Natural killer cell treated with Interleukin-12 subunit alpha and Interleukin-12 subunit beta and Interleukin-15 and Interleukin-18, amount 100 ng/mL, for 72 hours (primary cell): ENCODE results near the gene SRC. TPM values are rescaled to one million over a fixed set of nuclear protein-coding genes. Genes with fewer than 3 reads are reported as not detected.

Experiments
- ATAC-seq, 2 donors: fragments of 150-1000 bp; cut with Tn5 transposase in 1 of 2; sonication (Bioruptor Pico), chemical (Tn5 transposase) in 1 of 2; 2 replicates each; pipeline ENCODE4 v1.10.0; 2021
- DNase-seq: peaks from one replicate; pipeline ENCODE4 v3.0.0; 2022; ENCODE audit warnings: low spot score
- H3K27ac Mint-ChIP-seq, 2 donors: 1 replicate in 1 of 2; 2 replicates in 1 of 2; pipeline ENCODE4 v1.8.0; 2022; ENCODE audit warnings: mixed read lengths in 2 of 2, mild to moderate bottlenecking in 1 of 2, moderate library complexity in 1 of 2
- H3K27me3 Mint-ChIP-seq, 2 donors: 1 replicate in 1 of 2; 2 replicates in 1 of 2; pipeline ENCODE4 v1.8.0; 2022; ENCODE audit warnings: mixed read lengths in 2 of 2
- H3K36me3 Mint-ChIP-seq: one replicate; pipeline ENCODE4 v1.8.0; 2022; ENCODE audit warnings: mixed read lengths
- H3K4me1 Mint-ChIP-seq, 2 donors: 1 replicate in 1 of 2; 2 replicates in 1 of 2; pipeline ENCODE4 v1.8.0; 2022; ENCODE audit warnings: low read depth in 2 of 2, mixed read lengths in 2 of 2, mild to moderate bottlenecking in 1 of 2
- H3K4me3 Mint-ChIP-seq: one replicate; pipeline ENCODE4 v1.8.0; 2022; ENCODE audit warnings: mixed read lengths
- H3K9me3 Mint-ChIP-seq: 2 replicates; pipeline ENCODE4 v1.8.0; 2022; ENCODE audit warnings: mixed read lengths
- total RNA-seq, 2 donors: library from RNA; stranded (reverse); gene quantifications; one replicate each; pipeline ENCODE4 v1.2.3, GENCODE V29; 2022

SRC gene
- 1 to 10 TPM; 6.8 to 8.6 TPM for total RNA-seq

DNA sequence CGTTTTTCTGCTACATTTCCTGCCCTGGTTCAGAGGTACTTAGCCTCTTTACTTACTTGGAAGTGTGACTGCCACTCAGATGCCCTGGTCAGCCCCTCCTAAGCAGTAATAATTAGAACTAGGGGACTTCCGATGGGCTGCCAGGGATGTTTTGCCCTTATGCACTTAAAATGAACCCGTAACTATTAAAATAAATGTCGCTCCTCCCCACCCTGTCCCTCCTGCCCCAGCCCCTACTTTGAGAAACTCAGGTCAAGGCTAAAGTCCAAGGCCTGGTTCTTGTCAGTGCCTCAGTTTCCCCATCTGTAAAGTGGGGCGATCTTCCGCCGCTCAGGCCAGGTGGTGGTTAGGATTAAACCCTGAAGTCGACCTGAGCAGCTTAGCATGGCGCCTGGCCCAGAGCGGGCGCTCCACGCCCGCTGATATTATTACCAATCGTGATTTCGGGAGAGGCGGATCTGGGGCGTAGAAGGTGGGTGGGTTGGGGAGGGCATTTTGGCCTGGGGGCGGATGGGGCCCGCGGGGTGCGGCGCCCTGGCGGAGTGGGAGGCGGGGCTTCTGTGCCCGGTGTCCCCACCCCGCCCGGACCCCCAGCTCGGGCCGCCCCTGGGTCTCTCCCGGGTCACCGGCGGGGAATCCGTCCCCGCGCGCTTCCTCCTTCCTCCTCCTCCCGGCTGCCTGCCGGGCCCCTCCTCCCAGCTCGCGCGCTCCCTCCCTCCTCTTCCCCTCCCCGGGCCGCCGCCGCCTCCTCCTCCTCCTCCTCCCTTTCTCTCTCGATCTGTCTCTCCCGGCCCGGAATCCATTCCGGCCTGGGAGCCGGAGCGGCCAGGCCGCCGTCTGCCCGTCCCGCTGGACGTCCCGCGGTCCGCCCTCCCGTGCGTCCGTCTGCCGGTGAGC lies at the start of gene SRC:
SRC (plus strand) TSS at position 802 of the 897 bp plus-strand sequence. CDS start 38,014 bp downstream, outside the sequence.
- H3K36me3 Mint-ChIP-seq, result no peaks in the 10 kb centered on the region
- peak; percentile 79 for DNase-seq
- ATAC-seq, result peak; percentile 61 to 81
- peaks cover 4 to 28% of the 10 kb centered on the region in 2 donors for H3K4me1 Mint-ChIP-seq
- H3K27me3 Mint-ChIP-seq, result no peaks in the 10 kb centered on the region
- H3K9me3 Mint-ChIP-seq, result no peaks in the 10 kb centered on the region
- peak within 1 kb of the TSS; percentile 55 for H3K4me3 Mint-ChIP-seq
- H3K27ac Mint-ChIP-seq, result peak within 1 kb of the TSS in 1 of 2 donors; percentile 63

GRCh38 chr20:37296371-37296770 lies 49.6 kb upstream of the SRC start:
- peaks cover 28% of the 10 kb centered on the region for H3K36me3 Mint-ChIP-seq
- DNase-seq, result no peak

GRCh38 chr20:37297066-37297736 lies 48.7 kb upstream of the SRC start:
- H3K4me3 Mint-ChIP-seq, result no peak overlapping the region
- H3K27ac Mint-ChIP-seq, result peak overlapping the region in 1 of 2 donors; percentile 22
- H3K36me3 Mint-ChIP-seq, result peaks cover 29% of the 10 kb centered on the region
- DNase-seq (no peak), ATAC-seq (no peak)
- H3K27me3 Mint-ChIP-seq, result no peaks in the 10 kb centered on the region
- peaks cover 2% of the 10 kb centered on the region for H3K9me3 Mint-ChIP-seq
- H3K4me1 Mint-ChIP-seq, result peaks cover 40 to 42% of the 10 kb centered on the region in 2 donors

More at GRCh38 chr20:37296371-37296770, 49.6 kb upstream of the SRC start:
- ATAC-seq, result no peak
- Mint-ChIP-seq H3K27me3 (no peaks in the 10 kb centered on the region), H3K27ac (peak overlapping the region in 1 of 2 donors; percentile 22), H3K4me1 (peaks cover 44 to 47% of the 10 kb centered on the region in 2 donors), H3K4me3 (no peak overlapping the region), H3K9me3 (peaks cover 2% of the 10 kb centered on the region)

GRCh38 chr20:37298190-37298939 lies 47.6 kb upstream of the SRC start:
- H3K27me3 Mint-ChIP-seq, result no peaks in the 10 kb centered on the region
- H3K36me3 Mint-ChIP-seq, result peaks cover 21% of the 10 kb centered on the region
- H3K4me1 Mint-ChIP-seq, result peaks cover 35% of the 10 kb centered on the region in 2 donors
- H3K4me3 Mint-ChIP-seq, result peak overlapping the region; percentile 27
- no peak for DNase-seq
- peak; percentile 65 to 80 for ATAC-seq
- peaks cover 2% of the 10 kb centered on the region for H3K9me3 Mint-ChIP-seq
- peak overlapping the region; percentile 28 to 78 for H3K27ac Mint-ChIP-seq

- ATAC-seq (no peak), DNase-seq (no peak)
- no peak overlapping the region for H3K4me3 Mint-ChIP-seq
- H3K27me3 Mint-ChIP-seq, result no peaks in the 10 kb centered on the region
- no peaks in the 10 kb centered on the region for H3K9me3 Mint-ChIP-seq
- peaks cover 27 to 29% of the 10 kb centered on the region in 2 donors for H3K4me1 Mint-ChIP-seq
- H3K36me3 Mint-ChIP-seq, result peaks cover 13% of the 10 kb centered on the region
- H3K27ac Mint-ChIP-seq, result peak overlapping the region in 1 of 2 donors; percentile 73
These were observed 46.0 kb upstream of the SRC start for GRCh38 chr20:37299718-37300528.

DNA sequence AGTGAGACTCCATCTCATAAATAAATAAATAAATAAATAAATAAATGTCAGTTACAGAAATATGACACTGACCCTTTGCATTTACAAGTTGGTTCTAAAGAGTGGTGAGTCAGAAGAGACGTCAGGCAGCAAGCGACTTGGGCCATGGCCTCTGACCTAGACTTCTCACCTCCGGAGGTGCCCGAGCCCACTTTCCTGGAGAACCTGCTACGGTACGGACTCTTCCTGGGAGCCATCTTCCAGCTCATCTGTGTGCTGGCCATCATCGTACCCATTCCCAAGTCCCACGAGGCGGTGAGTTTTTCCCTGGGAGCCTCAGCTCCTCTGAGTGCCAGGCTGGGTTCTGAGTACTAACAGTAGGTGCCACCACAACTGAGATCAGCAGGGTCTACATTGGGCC lies 44.8 kb upstream of the SRC start:
- no peak overlapping the region for H3K4me3 Mint-ChIP-seq
- peaks cover 13% of the 10 kb centered on the region for H3K36me3 Mint-ChIP-seq
- no peak for ATAC-seq
- DNase-seq, result no peak
- peaks cover 22 to 25% of the 10 kb centered on the region in 2 donors for H3K4me1 Mint-ChIP-seq
- no peak overlapping the region for H3K27ac Mint-ChIP-seq
- H3K9me3 Mint-ChIP-seq, result no peaks in the 10 kb centered on the region
- no peaks in the 10 kb centered on the region for H3K27me3 Mint-ChIP-seq

DNA sequence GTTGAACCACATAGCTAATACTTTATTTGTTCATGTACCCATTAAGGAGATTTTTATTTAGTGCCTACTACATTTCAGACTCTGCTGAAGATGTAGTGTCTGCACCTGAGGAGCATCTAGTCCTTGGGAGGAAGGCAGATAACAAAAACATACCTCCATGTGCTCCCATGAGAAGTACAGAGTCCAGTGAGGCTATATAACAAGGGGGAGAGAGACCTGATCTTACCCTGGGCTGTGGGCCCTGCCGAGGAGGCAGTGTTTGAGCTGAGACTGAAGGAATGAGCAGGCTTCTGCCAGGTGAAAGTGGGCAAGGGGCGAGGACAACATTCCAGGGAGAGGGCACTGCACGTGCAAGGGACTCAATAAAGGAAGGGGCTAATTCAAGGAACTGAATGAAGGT lies 44.4 kb upstream of the SRC start:
- Mint-ChIP-seq H3K27ac (no peak overlapping the region), H3K27me3 (no peaks in the 10 kb centered on the region), H3K36me3 (peaks cover 13% of the 10 kb centered on the region), H3K9me3 (no peaks in the 10 kb centered on the region), H3K4me1 (peaks cover 19 to 25% of the 10 kb centered on the region in 2 donors), H3K4me3 (no peak overlapping the region)
- DNase-seq (no peak), ATAC-seq (no peak)

GRCh38 chr20:37302981-37303380 lies 43.0 kb upstream of the SRC start:
- H3K4me1 Mint-ChIP-seq, result peaks cover 15 to 25% of the 10 kb centered on the region in 2 donors
- H3K4me3 Mint-ChIP-seq, result no peak overlapping the region
- H3K27ac Mint-ChIP-seq, result peak overlapping the region in 1 of 2 donors; percentile 56
- peaks cover 13% of the 10 kb centered on the region for H3K36me3 Mint-ChIP-seq
- ATAC-seq (no peak), DNase-seq (no peak)
- H3K27me3 Mint-ChIP-seq, result no peaks in the 10 kb centered on the region
- H3K9me3 Mint-ChIP-seq, result no peaks in the 10 kb centered on the region

- Mint-ChIP-seq H3K36me3 (peaks cover 13% of the 10 kb centered on the region), H3K27ac (no peak overlapping the region), H3K4me1 (peaks cover 11 to 21% of the 10 kb centered on the region in 2 donors)
These were observed 42.3 kb upstream of the SRC start for GRCh38 chr20:37303637-37304036.

DNA sequence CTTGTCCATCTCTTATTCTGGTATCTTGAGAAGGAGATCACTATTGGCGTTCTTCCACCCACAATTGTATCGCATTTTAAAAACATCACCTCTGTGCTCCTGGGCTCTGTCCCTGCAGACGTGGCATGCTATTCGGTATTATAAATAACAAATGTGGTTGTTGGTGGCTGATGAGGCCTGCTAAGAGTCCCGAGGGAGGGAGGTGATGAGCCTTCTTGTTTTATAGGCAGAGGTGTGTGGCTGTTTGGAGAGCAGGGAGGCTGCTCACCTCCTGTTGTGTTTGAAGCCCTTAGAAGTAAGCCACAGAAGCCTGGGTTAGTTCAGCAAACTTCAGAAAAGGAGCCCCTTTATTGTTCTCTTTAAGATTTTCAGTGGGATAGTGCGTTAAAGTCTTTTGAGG lies 40.9 kb upstream of the SRC start:
- Mint-ChIP-seq H3K27me3 (no peaks in the 10 kb centered on the region), H3K27ac (no peak overlapping the region), H3K9me3 (no peaks in the 10 kb centered on the region), H3K36me3 (peaks cover 11% of the 10 kb centered on the region), H3K4me1 (peaks cover 16 to 17% of the 10 kb centered on the region in 2 donors), H3K4me3 (no peak overlapping the region)
- ATAC-seq, result no peak
- no peak for DNase-seq

More at GRCh38 chr20:37303637-37304036, 42.3 kb upstream of the SRC start:
- H3K27me3 Mint-ChIP-seq, result no peaks in the 10 kb centered on the region
- no peak overlapping the region for H3K4me3 Mint-ChIP-seq
- ATAC-seq (no peak), DNase-seq (no peak)
- H3K9me3 Mint-ChIP-seq, result no peaks in the 10 kb centered on the region

- no peaks in the 10 kb centered on the region for H3K9me3 Mint-ChIP-seq
- no peak for ATAC-seq
- no peak overlapping the region for H3K27ac Mint-ChIP-seq
- peaks cover 6% of the 10 kb centered on the region for H3K36me3 Mint-ChIP-seq
- no peak overlapping the region for H3K4me3 Mint-ChIP-seq
- DNase-seq, result no peak
- no peaks in the 10 kb centered on the region for H3K27me3 Mint-ChIP-seq
- H3K4me1 Mint-ChIP-seq, result peaks cover 12 to 18% of the 10 kb centered on the region in 2 donors
These were observed 40.1 kb upstream of the SRC start for GRCh38 chr20:37305839-37306238.

DNA sequence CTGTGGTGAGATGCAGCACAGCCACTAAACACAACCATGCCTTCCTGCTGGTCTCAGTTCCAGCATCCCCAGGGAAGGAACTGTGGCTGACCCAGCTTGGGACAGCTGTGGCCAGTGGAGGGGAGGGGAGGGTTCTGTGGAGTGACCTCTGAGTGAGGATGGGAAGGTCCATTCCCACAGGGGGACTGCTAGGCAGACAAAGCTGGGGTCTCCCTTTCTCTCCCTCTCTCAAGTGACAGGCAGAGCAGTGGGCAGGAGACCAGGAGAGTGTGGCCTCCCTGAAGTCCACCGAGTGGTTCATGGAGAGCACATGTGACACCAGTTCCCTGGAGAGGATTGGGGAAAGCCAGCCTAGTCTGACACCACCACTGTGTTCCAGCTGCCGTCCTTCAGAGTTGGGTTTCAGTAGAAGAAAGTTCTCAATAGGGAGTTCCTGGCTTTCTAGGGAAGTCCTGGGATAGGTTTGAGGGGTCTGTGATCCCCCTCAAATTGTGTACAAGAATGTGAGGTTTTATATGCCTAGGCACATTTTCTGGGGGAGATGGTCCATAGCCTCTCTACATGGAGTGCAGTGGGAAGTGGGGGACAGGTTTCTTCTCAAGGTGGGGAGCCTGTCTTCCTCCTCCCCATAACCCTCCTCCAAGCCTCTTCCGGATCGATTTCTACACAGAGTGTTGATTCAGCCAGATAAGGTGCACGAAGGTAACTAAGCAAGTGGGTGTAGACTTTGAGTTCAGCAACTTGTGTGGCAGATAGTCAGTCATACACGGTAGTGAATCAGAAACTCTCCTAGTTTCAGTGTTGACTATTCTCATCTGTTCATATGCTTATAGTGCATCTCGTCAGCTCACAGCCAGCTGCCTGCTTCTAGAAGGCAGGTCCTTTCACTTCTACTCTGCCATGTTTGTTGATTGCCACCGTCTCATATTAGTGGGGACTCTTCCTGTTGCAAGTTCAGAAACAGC lies 37.6 kb upstream of the SRC start:
- Mint-ChIP-seq H3K36me3 (no peaks in the 10 kb centered on the region), H3K27me3 (no peaks in the 10 kb centered on the region), H3K4me1 (peaks cover 13 to 22% of the 10 kb centered on the region in 2 donors), H3K4me3 (no peak overlapping the region), H3K27ac (peak overlapping the region in 1 of 2 donors; percentile 21), H3K9me3 (no peaks in the 10 kb centered on the region)
- no peak for DNase-seq
- no peak for ATAC-seq
